GM23338 (cell line): ENCODE measurements around the gene FUT2. TPM values are rescaled to one million over a fixed set of nuclear protein-coding genes. Genes with fewer than 3 reads are reported as not detected.

Experiments
- ATAC-seq: fragments of 200-7000 bp; cut with Tn5 transposase; 3 replicates; pipeline ENCODE4 v1.9.1; 2020
- DNase-seq: peaks from one replicate; pipeline ENCODE4 v3.0.0-alpha.2; 2015; ENCODE audit warnings: low spot score
- H2AFZ ChIP-seq: fragments of 200-600 bp; sonication (generic); 2 replicates; pipeline ENCODE4 v1.8.0; 2016; ENCODE audit warnings: antibody characterized with exemption, mild to moderate bottlenecking, moderate library complexity
- H3F3A ChIP-seq: fragments of 200-600 bp; sonication (generic); replicated peaks from 2 replicates; pipeline ENCODE4 v1.8.0; 2017; ENCODE audit warnings: antibody characterized with exemption, mixed run types, low read depth
- H3K27ac ChIP-seq: fragments of 200-600 bp; sonication (generic); 2 replicates; pipeline ENCODE4 v1.6.1; 2016; ENCODE audit warnings: low read depth
- H3K27me3 ChIP-seq: fragments of 200-600 bp; sonication (generic); 2 replicates; pipeline ENCODE4 v1.8.0; 2016; ENCODE audit warnings: mild to moderate bottlenecking, mixed run types, moderate library complexity; ENCODE audit not compliant: insufficient read depth
- H3K36me3 ChIP-seq: fragments of 200-600 bp; sonication (generic); 2 replicates; pipeline ENCODE4 v1.8.0; 2016; ENCODE audit warnings: mild to moderate bottlenecking; ENCODE audit not compliant: insufficient read depth
- H3K4me1 ChIP-seq: fragments of 200-600 bp; sonication (generic); 2 replicates; pipeline ENCODE4 v1.8.0; 2016; ENCODE audit warnings: mild to moderate bottlenecking, moderate library complexity; ENCODE audit not compliant: insufficient read depth
- H3K4me2 ChIP-seq: fragments of 200-600 bp; sonication (generic); 2 replicates; pipeline ENCODE4 v1.7.1; 2017; ENCODE audit warnings: mixed run types
- H3K4me3 ChIP-seq: fragments of 200-600 bp; sonication (generic); 2 replicates; pipeline ENCODE4 v1.6.1; 2016; ENCODE audit warnings: mixed run types
- H3K79me2 ChIP-seq: fragments of 200-600 bp; sonication (generic); replicated peaks from 2 replicates; pipeline ENCODE4 v1.8.0; 2017; ENCODE audit warnings: mild to moderate bottlenecking; ENCODE audit not compliant: insufficient read depth
- H3K9me2 ChIP-seq: fragments of 200-600 bp; sonication (generic); 2 replicates; pipeline ENCODE4 v1.8.0; 2017; ENCODE audit not compliant: insufficient read depth
- H4K20me1 ChIP-seq: fragments of 200-600 bp; sonication (generic); replicated peaks from 2 replicates; pipeline ENCODE4 v1.8.0; 2017; ENCODE audit warnings: mild to moderate bottlenecking; ENCODE audit not compliant: insufficient read depth
- H3K27ac Mint-ChIP-seq: 2 replicates; pipeline ENCODE4 v1.8.0; 2020; ENCODE audit warnings: inconsistent platforms, mild to moderate bottlenecking, moderate library complexity, mixed read lengths
- H3K27me3 Mint-ChIP-seq: 3 replicates; pipeline ENCODE4 v1.8.0; 2022; ENCODE audit warnings: low read depth, mild to moderate bottlenecking, moderate library complexity, mixed read lengths, inconsistent platforms; ENCODE audit not compliant: insufficient read depth, poor library complexity
- H3K36me3 Mint-ChIP-seq: 3 replicates; pipeline ENCODE4 v1.8.0; 2021; ENCODE audit warnings: low read depth, mild to moderate bottlenecking, inconsistent platforms, moderate library complexity, mixed read lengths
- H3K4me1 Mint-ChIP-seq: 3 replicates; pipeline ENCODE4 v1.8.0; 2020; ENCODE audit warnings: mild to moderate bottlenecking, inconsistent platforms, mixed read lengths
- H3K4me3 Mint-ChIP-seq: 3 replicates; pipeline ENCODE4 v1.8.0; 2021; ENCODE audit warnings: moderate library complexity, mild to moderate bottlenecking, inconsistent platforms, mixed read lengths
- H3K9me3 Mint-ChIP-seq: 3 replicates; pipeline ENCODE4 v1.8.0; 2020; ENCODE audit warnings: moderate library complexity, mild to moderate bottlenecking, inconsistent platforms, mixed read lengths
- EZH2phosphoT487 ChIP-seq: fragments of 200-600 bp; sonication (generic); IDR thresholded peaks from one replicate; pipeline ENCODE4 v1.8.1; 2018; ENCODE audit warnings: antibody characterized with exemption; ENCODE audit not compliant: unreplicated experiment
- POLR2AphosphoS5 ChIP-seq: IDR thresholded peaks from 2 replicates; pipeline ENCODE4 v1.6.1; 2016; ENCODE audit warnings: antibody characterized with exemption, low read depth
- STAT1 ChIP-seq: IDR thresholded peaks from one replicate; pipeline ENCODE4 v1.6.1; 2016; ENCODE audit warnings: antibody characterized with exemption; ENCODE audit not compliant: unreplicated experiment
- ZNF331 ChIP-seq: fragments of 250-450 bp; sonication (Bioruptor Pico); IDR thresholded peaks from 2 replicates; pipeline ENCODE4 v1.5.0; 2020; ENCODE audit warnings: low read depth, mild to moderate bottlenecking, moderate library complexity
- polyA plus RNA-seq: library from polyadenylated mRNA; unstranded; fragments of >200 nt; fragmentation: Nextera tagmentation; extraction: Ambion mirVana; gene quantifications from 2 replicates; pipeline ENCODE4 v1.2.1, GENCODE V29; 2016
- total RNA-seq: library from RNA; depleted of rRNA; stranded (reverse); fragments of >200 nt; shearing (Covaris generic); gene quantifications from 2 replicates; pipeline ENCODE4 v1.2.3, GENCODE V29; 2014
- TF ChIP-seq, protein P1 (sequence below): fragments of 250-450 bp; sonication (Bioruptor Pico); IDR thresholded peaks from 2 replicates; pipeline ENCODE4 v1.5.0; 2020; ENCODE audit warnings: mild to moderate bottlenecking, moderate library complexity
- TF ChIP-seq, protein P2 (sequence below): IDR thresholded peaks from one replicate; pipeline ENCODE4 v1.6.1; 2018; ENCODE audit warnings: antibody characterized with exemption; ENCODE audit not compliant: unreplicated experiment

FUT2 gene
- total and polyA plus RNA-seq, 2 experiments from 2014 or later: 5.0 to 5.6 TPM

DNA sequence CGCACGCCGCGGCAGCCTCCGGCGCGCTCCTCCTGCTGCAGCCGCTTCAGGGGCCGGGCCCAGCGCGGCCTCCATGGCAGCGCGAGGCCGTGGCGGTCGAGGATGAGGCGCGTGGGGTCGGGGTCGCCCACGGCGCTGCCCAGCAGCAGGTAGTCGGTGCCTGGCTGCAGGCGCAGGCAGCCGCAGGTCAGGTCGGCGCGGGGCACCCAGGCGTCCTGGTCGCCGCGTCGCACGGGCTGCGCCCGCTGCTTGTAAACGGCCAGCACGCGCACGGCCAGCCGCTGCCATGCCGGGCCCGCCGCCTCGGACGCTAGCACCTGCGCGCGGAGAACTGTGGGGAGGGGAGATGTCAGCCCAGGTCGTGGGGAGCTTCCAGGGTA, 34.1 kb upstream of the FUT2 start (continued):
- TF ChIP-seq, protein P1, sequence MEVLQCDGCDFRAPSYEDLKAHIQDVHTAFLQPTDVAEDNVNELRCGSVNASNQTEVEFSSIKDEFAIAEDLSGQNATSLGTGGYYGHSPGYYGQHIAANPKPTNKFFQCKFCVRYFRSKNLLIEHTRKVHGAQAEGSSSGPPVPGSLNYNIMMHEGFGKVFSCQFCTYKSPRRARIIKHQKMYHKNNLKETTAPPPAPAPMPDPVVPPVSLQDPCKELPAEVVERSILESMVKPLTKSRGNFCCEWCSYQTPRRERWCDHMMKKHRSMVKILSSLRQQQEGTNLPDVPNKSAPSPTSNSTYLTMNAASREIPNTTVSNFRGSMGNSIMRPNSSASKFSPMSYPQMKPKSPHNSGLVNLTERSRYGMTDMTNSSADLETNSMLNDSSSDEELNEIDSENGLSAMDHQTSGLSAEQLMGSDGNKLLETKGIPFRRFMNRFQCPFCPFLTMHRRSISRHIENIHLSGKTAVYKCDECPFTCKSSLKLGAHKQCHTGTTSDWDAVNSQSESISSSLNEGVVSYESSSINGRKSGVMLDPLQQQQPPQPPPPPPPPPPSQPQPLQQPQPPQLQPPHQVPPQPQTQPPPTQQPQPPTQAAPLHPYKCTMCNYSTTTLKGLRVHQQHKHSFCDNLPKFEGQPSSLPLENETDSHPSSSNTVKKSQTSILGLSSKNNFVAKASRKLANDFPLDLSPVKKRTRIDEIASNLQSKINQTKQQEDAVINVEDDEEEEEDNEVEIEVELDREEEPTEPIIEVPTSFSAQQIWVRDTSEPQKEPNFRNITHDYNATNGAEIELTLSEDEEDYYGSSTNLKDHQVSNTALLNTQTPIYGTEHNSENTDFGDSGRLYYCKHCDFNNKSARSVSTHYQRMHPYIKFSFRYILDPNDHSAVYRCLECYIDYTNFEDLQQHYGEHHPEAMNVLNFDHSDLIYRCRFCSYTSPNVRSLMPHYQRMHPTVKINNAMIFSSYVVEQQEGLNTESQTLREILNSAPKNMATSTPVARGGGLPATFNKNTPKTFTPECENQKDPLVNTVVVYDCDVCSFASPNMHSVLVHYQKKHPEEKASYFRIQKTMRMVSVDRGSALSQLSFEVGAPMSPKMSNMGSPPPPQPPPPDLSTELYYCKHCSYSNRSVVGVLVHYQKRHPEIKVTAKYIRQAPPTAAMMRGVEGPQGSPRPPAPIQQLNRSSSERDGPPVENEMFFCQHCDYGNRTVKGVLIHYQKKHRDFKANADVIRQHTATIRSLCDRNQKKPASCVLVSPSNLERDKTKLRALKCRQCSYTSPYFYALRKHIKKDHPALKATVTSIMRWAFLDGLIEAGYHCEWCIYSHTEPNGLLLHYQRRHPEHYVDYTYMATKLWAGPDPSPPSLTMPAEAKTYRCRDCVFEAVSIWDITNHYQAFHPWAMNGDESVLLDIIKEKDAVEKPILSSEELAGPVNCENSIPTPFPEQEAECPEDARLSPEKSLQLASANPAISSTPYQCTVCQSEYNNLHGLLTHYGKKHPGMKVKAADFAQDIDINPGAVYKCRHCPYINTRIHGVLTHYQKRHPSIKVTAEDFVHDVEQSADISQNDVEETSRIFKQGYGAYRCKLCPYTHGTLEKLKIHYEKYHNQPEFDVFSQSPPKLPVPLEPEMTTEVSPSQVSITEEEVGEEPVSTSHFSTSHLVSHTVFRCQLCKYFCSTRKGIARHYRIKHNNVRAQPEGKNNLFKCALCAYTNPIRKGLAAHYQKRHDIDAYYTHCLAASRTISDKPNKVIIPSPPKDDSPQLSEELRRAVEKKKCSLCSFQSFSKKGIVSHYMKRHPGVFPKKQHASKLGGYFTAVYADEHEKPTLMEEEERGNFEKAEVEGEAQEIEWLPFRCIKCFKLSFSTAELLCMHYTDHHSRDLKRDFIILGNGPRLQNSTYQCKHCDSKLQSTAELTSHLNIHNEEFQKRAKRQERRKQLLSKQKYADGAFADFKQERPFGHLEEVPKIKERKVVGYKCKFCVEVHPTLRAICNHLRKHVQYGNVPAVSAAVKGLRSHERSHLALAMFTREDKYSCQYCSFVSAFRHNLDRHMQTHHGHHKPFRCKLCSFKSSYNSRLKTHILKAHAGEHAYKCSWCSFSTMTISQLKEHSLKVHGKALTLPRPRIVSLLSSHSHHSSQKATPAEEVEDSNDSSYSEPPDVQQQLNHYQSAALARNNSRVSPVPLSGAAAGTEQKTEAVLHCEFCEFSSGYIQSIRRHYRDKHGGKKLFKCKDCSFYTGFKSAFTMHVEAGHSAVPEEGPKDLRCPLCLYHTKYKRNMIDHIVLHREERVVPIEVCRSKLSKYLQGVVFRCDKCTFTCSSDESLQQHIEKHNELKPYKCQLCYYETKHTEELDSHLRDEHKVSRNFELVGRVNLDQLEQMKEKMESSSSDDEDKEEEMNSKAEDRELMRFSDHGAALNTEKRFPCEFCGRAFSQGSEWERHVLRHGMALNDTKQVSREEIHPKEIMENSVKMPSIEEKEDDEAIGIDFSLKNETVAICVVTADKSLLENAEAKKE (CRISPR knock-in tag): no peak

DNA sequence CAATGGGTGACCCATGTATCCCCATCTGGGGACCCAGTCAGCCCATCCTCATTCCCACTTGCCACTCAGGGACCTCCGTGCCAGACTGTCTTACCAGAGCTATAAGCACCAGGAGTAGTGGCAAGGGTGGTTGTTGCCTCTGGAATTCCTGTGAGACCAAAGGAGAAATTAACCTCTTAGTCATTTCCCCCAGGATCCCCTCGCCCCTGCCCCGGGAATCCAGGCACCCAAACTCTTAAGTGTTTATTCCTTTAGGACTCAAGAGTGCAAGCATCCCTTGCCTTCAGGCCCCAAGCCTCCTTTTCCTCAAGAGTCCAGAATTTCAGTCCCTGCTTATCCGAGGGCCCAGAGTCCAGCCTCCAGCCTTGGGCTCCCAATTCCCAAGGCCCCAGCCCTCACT, 32.1 kb upstream of the FUT2 start:
- peaks cover 8% of the 10 kb centered on the region for H3K9me3 Mint-ChIP-seq
- DNase-seq (no peak), ATAC-seq (no peak)
- H3K27ac ChIP-seq: no peak overlapping the region
- TF ChIP-seq, protein P1 (CRISPR knock-in tag): no peak
- TF ChIP-seq, protein P2, sequence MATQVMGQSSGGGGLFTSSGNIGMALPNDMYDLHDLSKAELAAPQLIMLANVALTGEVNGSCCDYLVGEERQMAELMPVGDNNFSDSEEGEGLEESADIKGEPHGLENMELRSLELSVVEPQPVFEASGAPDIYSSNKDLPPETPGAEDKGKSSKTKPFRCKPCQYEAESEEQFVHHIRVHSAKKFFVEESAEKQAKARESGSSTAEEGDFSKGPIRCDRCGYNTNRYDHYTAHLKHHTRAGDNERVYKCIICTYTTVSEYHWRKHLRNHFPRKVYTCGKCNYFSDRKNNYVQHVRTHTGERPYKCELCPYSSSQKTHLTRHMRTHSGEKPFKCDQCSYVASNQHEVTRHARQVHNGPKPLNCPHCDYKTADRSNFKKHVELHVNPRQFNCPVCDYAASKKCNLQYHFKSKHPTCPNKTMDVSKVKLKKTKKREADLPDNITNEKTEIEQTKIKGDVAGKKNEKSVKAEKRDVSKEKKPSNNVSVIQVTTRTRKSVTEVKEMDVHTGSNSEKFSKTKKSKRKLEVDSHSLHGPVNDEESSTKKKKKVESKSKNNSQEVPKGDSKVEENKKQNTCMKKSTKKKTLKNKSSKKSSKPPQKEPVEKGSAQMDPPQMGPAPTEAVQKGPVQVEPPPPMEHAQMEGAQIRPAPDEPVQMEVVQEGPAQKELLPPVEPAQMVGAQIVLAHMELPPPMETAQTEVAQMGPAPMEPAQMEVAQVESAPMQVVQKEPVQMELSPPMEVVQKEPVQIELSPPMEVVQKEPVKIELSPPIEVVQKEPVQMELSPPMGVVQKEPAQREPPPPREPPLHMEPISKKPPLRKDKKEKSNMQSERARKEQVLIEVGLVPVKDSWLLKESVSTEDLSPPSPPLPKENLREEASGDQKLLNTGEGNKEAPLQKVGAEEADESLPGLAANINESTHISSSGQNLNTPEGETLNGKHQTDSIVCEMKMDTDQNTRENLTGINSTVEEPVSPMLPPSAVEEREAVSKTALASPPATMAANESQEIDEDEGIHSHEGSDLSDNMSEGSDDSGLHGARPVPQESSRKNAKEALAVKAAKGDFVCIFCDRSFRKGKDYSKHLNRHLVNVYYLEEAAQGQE: no peak
- TF ChIP-seq POLR2AphosphoS5: no peak
- no peak for TF ChIP-seq EZH2phosphoT487
- TF ChIP-seq ZNF331 (CRISPR knock-in tag): no peak
- TF ChIP-seq STAT1: no peak
- no peaks in the 10 kb centered on the region for H3K27me3 ChIP-seq
- H3K4me1 Mint-ChIP-seq: no peaks in the 10 kb centered on the region
- H3K4me1 ChIP-seq: no peaks in the 10 kb centered on the region
- no peaks in the 10 kb centered on the region for H3K79me2 ChIP-seq
- H3K36me3 ChIP-seq: no peaks in the 10 kb centered on the region
- H3K36me3 Mint-ChIP-seq: peaks cover 4% of the 10 kb centered on the region; the same call in 1 of the 3 replicates
- no peak overlapping the region for H3K4me3 Mint-ChIP-seq
- H3K9me2 ChIP-seq: no peaks in the 10 kb centered on the region
- H4K20me1 ChIP-seq: no peaks in the 10 kb centered on the region
- no peak overlapping the region for H3K4me3 ChIP-seq
- no peak overlapping the region for H3K4me2 ChIP-seq
- no peak overlapping the region for H3K27ac Mint-ChIP-seq
- peaks cover 6% of the 10 kb centered on the region for H3K27me3 Mint-ChIP-seq
- H3F3A ChIP-seq: no peaks in the 10 kb centered on the region
- H2AFZ ChIP-seq: no peak overlapping the region
